ENCODE results near the gene DRAXIN.

GRCh38 chr1:11749996-11750395 lies 58.5 kb downstream of the DRAXIN start:
- no peak for TF ChIP-seq CTCF (IDR thresholded peaks at IDR 0.05)
- TF ChIP-seq POLR2A (IDR thresholded peaks at IDR 0.05): no peak
